ENCODE results near the gene PPM1N. TPM values are rescaled to one million over a fixed set of nuclear protein-coding genes. Genes with fewer than 3 reads are reported as not detected.

The PPM1N gene
- total RNA-seq, 2 donors from 2014 or later = 0.67 to 1.9 TPM

DNA sequence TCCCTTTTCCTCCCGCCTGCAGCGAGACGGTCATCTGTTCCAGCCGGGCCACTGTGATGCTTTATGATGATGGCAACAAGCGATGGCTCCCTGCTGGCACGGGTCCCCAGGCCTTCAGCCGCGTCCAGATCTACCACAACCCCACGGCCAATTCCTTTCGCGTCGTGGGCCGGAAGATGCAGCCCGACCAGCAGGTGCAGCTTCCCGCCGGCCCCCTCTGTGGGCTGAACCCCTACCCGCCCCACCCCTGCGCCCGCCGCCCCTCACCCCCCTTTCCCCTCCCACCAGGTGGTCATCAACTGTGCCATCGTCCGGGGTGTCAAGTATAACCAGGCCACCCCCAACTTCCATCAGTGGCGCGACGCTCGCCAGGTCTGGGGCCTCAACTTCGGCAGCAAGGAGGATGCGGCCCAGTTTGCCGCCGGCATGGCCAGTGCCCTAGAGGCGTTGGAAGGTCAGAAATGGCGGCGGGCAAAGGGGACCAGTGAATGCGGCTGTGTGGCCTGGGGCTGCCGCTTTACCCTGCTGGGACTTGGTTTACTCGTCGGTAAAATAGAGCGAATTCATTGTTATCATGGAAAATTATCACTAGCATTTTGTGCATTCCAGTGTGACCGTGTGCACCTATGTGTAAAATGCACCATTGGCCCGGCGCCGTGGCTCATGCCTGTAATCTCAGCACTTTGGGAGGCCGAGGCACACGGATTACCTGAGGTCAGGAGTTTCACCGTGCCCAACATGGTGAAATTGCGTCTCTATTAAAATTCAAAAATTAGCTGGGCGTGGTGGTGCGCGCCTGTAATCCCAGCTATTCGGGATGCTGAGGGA, 19.6 kb downstream of the PPM1N start:
- no peak for DNase-seq (ENCODE audit: low spot score)
- intact Hi-C loops (cut with DNase I) = loop anchor here in 1 of 2 donors (10.0 kb wide), 1 partner anchor 47 kb away; no protein-coding TSS in a partner anchor

DNA sequence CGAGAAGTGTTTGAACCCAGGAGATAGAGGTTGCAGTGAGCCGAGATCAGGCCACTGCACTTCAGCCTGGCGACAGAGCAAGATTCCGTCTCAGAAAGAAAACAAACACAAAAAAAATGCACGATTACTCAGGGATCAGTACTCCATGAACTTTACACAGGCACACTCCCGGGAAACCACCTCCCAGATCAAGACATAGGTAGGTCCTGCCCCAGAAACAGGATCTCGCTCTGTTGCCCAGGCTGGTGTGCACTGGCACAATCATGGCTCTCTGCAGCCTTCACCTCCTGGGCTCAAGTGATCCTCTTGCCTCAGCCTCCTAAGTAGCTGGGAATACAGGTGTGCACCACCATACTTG, 20.2 kb downstream of the PPM1N start:
- intact Hi-C loops (cut with DNase I) = loop anchor here in 1 of 2 donors (10.0 kb wide), 1 partner anchor 46 kb away; no protein-coding TSS in a partner anchor
- DNase-seq (ENCODE audit: low spot score) = no peak

DNA sequence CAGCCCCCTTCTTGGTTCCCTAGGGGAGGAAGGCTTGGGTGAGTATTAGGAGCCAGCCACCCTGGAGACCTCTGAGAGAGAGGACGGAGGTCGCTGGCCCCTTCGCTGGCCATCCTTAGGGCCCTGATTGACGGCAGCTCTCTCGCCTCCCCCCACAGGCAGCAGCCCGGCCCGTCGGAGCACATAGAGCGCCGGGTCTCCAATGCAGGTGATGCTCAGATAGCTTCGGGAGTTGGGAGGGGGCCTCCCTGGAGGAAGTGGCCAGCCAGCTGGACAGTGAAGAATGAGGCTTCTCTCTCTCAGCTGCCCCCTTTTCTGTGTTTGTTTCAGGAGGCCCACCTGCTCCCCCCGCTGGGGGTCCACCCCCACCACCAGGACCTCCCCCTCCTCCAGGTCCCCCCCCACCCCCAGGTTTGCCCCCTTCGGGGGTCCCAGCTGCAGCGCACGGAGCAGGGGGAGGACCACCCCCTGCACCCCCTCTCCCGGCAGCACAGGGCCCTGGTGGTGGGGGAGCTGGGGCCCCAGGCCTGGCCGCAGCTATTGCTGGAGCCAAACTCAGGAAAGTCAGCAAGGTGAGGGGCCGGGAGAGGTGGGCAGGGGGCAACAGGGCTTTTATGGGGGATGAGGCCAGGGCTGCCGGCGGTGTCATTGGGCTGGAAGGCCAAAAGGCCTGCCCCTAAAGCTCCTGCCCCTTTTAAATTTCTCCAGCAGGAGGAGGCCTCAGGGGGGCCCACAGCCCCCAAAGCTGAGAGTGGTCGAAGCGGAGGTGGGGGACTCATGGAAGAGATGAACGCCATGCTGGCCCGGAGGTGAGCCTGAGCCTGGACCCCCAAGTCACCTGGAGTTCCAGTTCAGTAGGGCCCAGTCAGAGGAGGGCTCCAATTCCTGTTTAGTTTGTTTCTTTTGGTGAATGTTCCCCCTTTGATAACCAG, 24.0 kb downstream of the PPM1N start:
- intact Hi-C loops (cut with DNase I) = loop anchor here (10.0 kb wide), 2 partner anchors 123 to 133 kb away; no protein-coding TSS in a partner anchor
- no peak for DNase-seq (ENCODE audit: low spot score)

DNA sequence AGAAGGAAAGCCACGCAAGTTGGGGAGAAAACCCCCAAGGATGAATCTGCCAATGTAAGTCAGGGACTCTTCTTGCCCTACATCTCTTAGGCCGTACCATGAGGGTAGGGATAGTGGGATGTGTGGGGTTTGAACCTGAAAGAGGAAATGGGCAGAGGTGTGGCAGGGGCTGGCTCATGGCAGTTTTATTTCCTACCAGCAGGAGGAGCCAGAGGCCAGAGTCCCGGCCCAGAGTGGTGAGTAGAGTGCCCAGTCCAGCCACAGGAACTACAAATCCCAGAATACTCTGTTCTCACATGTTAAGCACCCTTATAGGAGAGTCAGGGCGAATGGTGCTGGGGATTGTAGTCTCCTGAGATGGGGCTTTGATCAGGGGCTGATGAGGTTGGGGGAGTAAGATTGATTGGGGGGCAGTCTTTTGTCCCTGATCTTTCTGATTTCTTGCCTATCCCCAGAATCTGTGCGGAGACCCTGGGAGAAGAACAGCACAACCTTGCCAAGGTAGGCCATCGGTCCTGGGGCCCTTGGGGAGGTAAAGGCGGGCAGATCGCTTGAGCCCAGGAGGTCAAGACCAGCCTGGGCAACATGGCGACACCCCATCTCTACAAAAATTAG, 25.5 kb downstream of the PPM1N start:
- DNase-seq (ENCODE audit: low spot score) = peak; percentile 93
- intact Hi-C loops (cut with DNase I) = loop anchor here (10.0 kb wide), 2 partner anchors 121 to 131 kb away; no protein-coding TSS in a partner anchor

DNA sequence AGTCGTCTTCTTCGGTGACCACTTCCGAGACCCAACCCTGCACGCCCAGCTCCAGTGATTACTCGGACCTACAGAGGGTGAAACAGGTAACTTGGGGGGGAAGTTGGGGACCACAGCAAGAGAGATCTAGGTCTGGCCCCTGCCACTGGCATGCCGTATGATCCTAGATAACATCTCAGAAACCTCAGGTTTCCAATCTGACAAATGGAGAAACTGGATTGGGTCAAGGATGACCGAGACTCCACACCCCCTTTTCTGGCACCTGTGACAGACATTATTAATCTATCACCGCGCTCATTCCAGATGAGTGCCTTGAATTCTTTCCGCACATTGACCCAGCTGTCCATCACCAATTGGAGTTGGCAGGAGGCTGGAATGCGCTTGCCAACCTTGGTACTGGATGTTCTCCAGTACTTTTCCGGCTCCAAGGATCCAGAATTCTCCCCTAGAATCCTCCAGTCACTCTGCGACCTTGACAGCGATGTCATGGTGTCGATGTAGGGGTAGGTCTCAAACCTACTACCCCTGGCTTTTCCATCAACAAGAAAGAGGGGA, 26.4 kb downstream of the PPM1N start:
- intact Hi-C loops (cut with DNase I) = loop anchor here (10.0 kb wide), 2 partner anchors 120 to 130 kb away; no protein-coding TSS in a partner anchor
- no peak for DNase-seq (ENCODE audit: low spot score)

DNA sequence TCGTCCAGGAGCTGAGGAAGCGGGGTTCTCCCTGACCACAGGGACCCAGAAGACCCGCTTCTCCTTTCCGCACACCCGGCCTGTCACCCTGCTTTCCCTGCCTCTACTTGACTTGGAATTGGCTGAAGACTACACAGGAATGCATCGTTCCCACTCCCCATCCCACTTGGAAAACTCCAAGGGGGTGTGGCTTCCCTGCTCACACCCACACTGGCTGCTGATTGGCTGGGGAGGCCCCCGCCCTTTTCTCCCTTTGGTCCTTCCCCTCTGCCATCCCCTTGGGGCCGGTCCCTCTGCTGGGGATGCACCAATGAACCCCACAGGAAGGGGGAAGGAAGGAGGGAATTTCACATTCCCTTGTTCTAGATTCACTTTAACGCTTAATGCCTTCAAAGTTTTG, 27.9 kb downstream of the PPM1N start:
- no peak for DNase-seq (ENCODE audit: low spot score)
- intact Hi-C loops (cut with DNase I) = loop anchor here (10.0 kb wide), 2 partner anchors 119 to 129 kb away; no protein-coding TSS in a partner anchor

DNA sequence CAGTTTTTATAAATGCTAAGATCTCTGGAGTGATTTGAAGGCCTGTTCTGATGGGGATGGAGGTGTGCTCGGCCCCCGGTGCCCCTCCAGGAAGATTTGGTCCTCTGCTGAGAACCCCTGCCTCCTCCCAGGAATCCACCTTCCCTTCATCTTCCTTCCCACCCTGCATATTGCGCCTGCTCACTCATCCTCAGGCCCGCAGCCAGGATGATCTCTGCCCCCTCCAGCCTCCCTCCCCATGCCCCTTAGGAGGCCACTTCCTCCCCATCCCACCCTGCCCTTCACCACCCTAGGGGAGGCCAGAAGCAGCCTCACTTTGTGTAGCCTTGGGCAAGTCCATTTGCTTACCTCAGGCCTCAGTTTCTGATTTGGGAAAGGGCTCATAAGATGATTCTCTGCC, 28.7 kb downstream of the PPM1N start:
- intact Hi-C loops (cut with DNase I) = loop anchor here (10.0 kb wide), 2 partner anchors 118 to 128 kb away; no protein-coding TSS in a partner anchor
- DNase-seq (ENCODE audit: low spot score) = no peak

DNA sequence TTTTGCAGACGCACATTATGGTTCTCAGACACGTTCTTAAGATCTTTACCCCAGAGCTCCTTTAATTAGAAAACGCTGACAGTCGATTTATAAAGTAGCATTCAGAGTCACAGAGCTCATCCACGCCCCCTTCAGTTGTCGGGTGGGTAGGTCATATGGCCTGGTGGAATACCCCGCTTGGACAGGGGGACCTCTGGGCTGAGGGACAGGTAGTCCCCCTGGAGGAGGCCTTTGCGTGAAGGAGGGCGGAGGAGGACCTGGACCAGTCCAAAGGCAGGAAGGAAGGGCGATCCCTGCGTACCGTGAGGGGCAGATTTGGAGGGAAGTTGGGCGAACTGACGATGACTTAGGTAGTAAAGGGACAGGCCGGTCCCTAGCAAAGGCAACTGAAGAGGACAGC, 29.5 kb downstream of the PPM1N start:
- no peak for DNase-seq (ENCODE audit: low spot score)
- intact Hi-C loops (cut with DNase I) = loop anchor here (10.0 kb wide), 2 partner anchors 117 to 127 kb away; no protein-coding TSS in a partner anchor

DNA sequence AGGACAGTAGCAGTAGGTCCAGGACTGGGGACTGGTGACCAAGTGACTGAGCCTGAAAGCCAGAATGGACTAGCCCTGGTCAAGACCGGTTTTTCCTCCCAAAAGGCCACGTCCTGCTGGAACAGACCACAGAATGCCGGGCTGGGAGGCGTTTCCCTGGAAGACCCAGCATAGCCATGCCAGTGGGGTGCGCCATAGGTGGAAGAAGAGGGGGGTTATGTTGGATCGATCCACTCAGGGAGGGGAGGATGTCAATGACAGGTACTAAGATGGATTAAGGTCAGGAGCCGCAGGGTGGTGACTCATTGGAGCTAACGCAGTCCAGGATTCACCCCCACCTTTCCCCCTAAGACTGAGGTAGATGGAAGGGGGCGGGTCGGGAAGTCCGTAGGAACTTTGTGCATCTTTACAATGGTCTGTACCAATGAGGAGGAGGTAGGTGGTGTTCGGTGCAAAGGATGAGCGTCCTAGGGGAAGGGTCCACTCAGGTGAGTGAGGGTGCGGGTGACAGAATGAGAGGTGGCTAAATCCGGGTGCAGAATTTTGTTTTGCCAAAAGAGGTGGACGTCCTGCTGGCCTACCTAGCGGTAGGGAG, 30.0 kb downstream of the PPM1N start:
- intact Hi-C loops (cut with DNase I) = loop anchor here (10.0 kb wide), 2 partner anchors 117 to 127 kb away; no protein-coding TSS in a partner anchor
- DNase-seq (ENCODE audit: low spot score) = no peak

DNA sequence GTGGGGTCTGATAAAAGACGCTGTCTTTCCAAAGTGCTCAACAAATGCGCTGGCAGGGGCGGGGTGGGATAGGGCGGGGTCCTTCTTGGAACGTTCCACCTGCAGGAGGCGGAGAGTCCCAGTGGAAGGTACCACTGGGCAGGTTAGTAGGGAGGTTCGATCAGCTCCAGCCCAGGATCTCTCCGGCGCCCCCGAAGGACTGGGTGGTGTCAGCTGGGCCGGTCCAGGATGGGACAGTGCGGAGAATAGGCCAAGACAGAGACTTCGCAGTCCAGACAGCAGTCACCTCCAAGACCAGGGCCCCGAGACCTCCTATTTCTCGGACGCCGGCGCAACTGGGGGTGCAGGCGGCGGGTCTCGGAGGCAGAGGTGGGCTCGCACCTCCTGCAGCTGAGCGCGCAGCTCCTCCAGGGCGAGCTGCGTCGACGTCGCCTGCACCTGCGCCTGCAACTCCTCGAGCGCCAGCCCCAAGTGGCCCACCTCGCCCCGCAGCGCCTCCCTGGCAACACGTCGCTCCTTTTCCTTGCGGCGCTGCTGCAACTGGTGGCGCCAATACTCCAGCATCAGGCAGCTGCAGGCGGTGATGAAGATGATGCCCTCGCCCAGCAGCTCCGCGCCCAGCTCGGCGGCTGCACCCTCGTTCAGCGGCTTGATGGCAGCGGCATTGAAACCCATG, 30.6 kb downstream of the PPM1N start:
- intact Hi-C loops (cut with DNase I) = loop anchor here (10.0 kb wide), 2 partner anchors 116 to 126 kb away; no protein-coding TSS in a partner anchor
- DNase-seq (ENCODE audit: low spot score) = no peak

DNA sequence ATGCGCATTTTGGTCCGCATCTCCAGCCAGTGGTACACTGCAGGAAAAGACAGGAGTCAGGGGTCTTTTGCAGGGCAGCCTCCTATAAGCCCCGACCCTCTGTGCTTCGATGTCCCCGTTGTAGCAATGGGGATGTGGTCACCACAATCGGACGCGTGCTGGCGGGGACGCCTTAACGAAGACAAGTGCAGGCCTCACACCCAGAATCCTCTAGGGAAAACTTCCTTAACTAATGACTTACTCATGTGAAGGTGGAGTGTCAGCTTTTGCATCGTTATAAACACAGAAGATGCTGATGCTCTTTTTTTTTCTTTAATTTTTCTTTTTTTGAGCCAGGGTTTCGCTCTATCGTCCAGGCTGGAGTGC, 31.2 kb downstream of the PPM1N start:
- DNase-seq (ENCODE audit: low spot score) = no peak
- intact Hi-C loops (cut with DNase I) = loop anchor here (10.0 kb wide), 2 partner anchors 115 to 125 kb away; no protein-coding TSS in a partner anchor

DNA sequence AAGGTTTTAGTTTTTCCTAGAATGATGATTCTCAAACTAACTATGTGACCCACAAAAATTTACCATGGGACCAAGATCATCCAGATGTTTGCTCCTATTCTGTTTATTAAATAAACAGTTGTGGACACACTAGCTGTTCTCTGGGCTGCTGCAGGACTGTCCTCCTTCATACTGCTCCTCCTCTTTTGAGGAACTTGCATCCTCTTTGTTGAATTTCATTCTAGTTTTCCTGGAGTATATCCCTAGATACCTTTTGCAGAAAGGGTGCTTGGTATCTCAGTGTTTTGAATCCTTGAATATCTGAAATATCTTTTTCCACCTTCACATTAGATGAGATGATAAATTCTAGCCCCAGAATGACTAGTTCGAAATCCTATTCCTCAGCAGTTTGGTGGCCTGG, 33.1 kb downstream of the PPM1N start:
- intact Hi-C loops (cut with DNase I) = no loop called here
- no peak for DNase-seq (ENCODE audit: low spot score)

DNA sequence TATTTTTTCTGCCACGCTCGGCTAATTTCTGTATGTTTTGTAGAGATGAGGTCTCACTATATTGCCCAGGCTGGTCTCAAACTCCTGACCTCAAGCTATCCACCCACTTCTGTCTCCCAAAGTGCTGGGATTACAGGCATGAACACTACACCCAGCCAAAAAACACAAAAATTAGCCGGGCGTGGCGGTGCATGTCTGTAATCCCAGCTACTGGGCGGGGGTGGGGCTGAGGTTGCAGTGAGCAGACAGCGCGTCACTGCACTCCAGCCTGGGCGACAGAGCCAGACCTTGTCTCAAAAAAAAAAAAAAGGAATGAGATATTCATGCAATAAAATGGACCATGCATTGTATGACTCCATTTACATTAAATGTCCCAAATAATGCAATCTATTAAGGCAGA, 41.2 kb downstream of the PPM1N start:
- intact Hi-C loops (cut with DNase I) = no loop called here
- DNase-seq (ENCODE audit: low spot score) = no peak

DNA sequence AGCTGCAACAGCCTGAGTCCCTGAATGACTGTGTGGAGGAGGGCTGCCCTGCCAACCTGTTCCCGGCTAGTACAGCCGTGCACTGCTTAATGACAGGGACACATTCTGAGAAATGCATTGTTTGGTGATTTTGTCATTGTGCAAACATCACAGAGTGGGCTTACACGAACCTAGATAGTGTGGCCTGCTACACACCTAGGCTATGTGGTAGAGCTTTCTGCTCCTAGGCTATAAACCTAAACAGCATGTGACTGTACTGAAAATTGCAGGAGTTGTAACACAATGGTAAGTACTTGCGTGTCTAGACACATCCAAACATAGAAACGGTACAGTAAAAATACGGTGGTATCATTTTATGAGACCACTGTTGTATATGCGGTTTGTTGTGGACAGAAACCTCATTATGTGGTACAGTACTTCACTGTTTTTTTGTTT, 44.0 kb downstream of the PPM1N start:
- intact Hi-C loops (cut with DNase I) = no loop called here
- no peak for DNase-seq (ENCODE audit: low spot score)

DNA sequence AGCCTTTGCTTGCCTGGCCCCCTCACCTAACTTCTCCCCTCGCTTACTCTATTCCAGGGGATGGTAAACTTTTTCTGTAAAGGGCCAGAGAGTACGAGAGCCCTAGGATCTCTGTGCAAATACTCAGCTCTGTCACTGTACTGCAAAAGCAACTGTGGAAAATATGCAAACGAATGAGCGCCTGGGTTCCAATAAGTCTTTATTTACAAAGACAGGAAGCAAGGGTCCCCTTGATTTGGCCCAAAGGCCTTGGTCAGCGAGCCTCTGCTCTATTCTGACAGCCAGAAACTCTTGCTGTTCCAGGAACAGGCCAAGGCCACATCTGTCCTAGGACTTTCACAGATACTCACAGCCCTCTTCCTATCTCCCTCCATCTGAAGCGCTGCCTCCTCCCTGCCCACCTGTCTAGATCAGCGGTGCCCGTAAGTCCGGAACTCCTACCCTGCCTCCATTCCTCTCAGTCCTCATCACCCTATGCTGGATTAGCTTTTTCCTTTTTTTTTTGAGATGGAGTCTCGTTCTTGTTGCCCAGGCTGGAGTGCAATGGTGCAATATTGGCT, 49.0 kb downstream of the PPM1N start:
- DNase-seq (ENCODE audit: low spot score) = no peak
- intact Hi-C loops (cut with DNase I) = no loop called here

DNA sequence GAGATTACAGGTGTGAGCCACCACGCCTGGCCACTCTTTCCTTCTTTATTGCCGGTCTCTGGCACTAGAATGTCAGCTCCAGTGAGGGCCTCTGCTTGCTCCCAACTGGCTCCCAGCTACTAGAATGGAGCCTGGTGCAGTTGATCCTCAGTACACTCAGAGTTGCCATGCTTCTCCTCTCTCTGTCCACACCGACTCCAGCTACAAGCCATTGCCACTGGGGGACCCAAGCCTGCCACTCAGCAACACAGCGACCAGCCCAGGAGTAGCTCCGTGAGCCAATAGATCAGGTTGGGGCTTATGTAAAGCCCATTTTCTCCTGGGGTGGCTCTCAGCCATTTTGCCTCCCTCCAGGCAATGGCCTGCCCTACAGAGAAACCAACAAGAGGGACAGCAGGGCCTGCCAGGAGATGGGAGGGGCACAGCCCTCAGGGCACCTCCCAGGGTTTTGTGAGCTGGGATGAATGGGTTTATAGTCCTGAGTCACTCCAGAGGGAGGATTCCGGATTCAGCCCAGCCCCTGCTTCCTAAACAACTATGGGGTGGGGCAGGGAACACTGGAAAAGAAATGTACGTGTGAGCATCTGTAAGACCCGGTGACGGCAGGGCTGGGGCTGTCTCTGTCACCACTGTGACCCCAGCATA, 49.8 kb downstream of the PPM1N start:
- no peak for DNase-seq (ENCODE audit: low spot score)
- intact Hi-C loops (cut with DNase I) = no loop called here
